ENCODE data around the gene LMO1. TPM values are rescaled to one million over a fixed set of nuclear protein-coding genes. Genes with fewer than 3 reads are reported as not detected.
A peak's percentile ranks its signal among the peaks of the same experiment; 100 is the strongest.

Gene LMO1
- total RNA-seq, 8 experiments from 2014 or later, result 1.1 to 11.7 (median 7.2) TPM; not detected in 2

DNA sequence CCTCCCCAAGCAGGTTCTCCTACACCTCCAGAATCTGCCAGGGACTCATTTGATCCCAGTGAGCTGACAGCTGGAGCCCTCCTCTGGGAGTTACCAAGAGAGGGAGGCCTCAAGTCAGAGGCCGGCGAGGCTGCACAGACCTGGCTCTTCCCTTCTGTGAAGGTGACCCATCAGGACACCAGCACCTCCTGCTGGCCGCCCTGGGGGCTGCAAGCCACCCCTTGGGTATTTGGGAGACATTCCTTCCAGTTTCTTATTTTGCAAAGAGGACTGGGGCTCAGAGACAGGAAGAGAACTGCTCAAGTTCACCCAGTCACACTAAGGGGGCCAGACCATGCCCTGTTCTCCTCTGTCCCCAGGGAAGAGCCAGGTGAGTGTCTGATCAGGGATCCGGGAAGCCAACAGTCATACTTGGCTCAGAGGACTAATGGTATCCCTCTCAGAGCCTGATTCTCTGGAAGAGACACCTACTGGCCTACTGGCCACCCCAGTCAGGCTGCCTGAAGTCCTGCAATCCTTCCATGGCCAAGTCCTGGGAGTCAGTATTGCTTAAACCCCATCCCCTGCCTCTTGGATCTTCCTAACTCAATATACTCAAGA is 54.4 kb downstream of the LMO1 start:
- ATAC-seq (replicated peaks in 6 of 8), result peak in 1 of 8 experiments; percentile 44
- Histone ChIP-seq H3K27ac (no peak overlapping the region), H3K4me1 (replicated peaks in 1 of 2) (peaks cover 15 to 17% of the 10 kb centered on the region in 2 donors), H3K4me3 (no peak overlapping the region)
- in situ Hi-C loops (cut with MboI; ENCODE audit: low pct_unique_long_range_greater_than_20kb in 2 of 9, low sequenced_read_pairs in 9 of 9, unreplicated experiment in 9 of 9), result no loop called here
- WGBS, 10 experiments, result 0 to 100% (median 37%) methylated on average over 1 to 3 of the region's 4 CpGs; no CpG with 5 or more reads in 4 of the 10 experiments

DNA sequence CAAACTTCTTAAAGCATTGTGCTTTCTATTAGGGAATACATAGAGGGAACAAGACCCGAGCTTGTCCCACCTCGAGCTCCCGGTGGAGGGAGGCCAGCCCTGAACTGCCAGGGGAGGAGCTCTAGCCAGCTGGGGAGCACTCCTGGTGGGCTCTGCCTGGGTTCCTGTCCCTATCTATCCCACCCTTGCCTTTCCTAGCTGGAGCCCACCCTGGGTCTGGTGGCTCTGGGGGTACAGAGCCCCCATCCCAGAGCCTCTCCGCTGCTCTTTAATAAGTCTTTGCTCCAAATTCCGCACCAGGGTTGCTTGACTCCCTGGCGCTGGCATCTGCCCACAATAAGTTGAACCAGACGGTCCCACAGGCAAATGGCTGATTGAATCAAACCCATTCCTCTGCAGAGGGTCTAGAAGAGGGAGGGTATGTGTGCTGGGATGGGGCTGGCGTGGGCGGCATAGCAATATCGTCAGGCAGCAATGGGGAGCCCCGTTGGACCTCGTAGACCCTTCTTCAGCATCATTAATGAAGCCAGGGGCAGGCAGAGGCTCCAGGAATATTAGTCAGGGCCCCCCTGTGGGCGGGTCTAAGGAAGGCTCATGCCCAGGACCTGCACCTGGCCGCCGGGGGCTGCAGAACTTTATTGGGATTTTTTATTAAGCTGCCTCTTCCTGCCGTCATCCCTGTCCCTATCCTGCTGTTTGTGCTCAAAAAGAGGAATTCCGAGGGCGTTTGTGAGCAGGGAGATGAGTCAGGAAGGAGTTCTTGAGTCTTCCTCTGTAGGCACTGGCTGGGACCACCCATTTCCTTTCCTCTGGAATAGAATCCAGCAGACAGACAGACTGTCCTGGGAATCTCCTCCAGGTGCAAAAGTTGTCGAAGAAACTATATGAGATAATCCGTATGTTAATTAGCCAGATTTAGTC is 56.3 kb downstream of the LMO1 start:
- WGBS, 10 experiments, result 0 to 100% (median 41%) methylated on average over 2 to 15 of the region's 20 CpGs; no CpG with 5 or more reads in 2 of the 10 experiments
- H3K27ac ChIP-seq, result peak overlapping the region in 1 of 2 donors; percentile 41
- H3K4me1 ChIP-seq (replicated peaks in 1 of 2), result peaks cover 15 to 17% of the 10 kb centered on the region in 2 donors
- H3K4me3 ChIP-seq, result no peak overlapping the region
- ATAC-seq (replicated peaks in 6 of 8), result peak in 3 of 8 experiments; percentile 15 to 18 (median 18)
- in situ Hi-C loops (cut with MboI; ENCODE audit: low pct_unique_long_range_greater_than_20kb in 2 of 9, low sequenced_read_pairs in 9 of 9, unreplicated experiment in 9 of 9), result no loop called here

DNA sequence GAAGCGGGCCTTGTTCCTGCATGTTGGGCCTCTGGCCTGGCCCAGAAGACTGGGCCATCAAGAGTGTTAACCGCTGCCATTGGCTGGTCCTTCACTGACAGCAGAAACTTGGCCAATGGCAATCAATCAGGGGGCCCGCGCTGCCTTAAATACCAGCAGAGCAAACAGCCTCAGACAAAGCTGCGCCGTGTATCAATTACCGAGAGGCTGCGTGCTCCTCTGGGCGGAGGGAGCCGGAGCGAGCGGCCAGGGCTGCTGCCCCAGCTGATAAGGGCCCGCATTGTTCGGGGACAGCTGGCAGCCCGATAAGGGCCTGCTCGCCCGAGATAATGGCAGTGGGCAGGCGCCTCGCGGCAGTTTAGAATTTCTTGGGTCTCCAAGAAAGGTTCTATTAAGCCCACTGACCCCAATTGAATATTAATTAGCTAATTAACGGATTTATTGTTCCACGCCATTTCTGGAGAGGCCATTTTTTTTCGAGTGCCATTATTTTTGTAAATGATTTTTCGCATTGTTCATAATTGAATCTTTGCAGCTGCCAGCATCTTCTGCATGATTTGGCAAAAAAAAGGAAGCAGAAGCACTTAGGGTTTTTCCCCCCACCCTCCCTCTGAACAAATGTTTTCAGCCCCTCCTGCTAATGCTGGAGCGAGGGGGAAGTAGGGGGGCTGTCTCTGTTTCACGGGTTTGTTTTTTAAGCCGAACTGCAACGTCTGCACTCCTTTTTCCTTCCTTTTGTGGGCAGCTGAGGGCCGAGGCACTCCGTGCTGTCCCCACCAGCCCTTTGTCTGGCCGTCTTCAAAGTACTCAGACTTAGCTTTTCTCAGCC is 57.2 kb downstream of the LMO1 start:
- Histone ChIP-seq H3K4me1 (replicated peaks in 1 of 2) (peaks cover 15 to 17% of the 10 kb centered on the region in 2 donors), H3K27ac (peak overlapping the region in 1 of 2 donors; percentile 41), H3K4me3 (no peak overlapping the region)
- in situ Hi-C loops (cut with MboI; ENCODE audit: low pct_unique_long_range_greater_than_20kb in 2 of 9, low sequenced_read_pairs in 9 of 9, unreplicated experiment in 9 of 9), result no loop called here
- peak in 5 of 8 experiments; percentile 90 to 95 (median 93) for ATAC-seq (replicated peaks in 6 of 8)
- 28 to 75% (median 60%) methylated on average over 1 to 21 of the region's 31 CpGs; no CpG with 5 or more reads in 3 of the 10 experiments for WGBS, 10 experiments

DNA sequence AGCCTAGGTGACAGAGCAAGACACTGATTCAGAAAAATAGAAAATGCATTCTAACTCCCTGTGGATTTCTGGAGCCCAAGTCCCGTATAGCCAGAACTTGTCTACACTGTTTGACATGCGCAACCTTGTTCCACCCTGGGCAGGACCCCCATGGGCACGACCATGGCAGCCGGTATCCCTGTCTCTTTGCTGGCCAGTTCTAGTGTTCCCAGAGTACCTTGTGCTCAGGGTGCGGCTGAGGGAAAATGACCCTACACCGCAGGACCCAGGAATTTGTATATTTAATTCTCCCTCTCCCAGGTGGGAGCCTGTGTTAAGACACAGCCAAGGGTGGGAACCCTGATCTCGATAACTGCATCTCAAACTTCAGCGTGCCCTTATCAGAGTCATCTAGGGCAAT is 58.1 kb downstream of the LMO1 start:
- in situ Hi-C loops (cut with MboI; ENCODE audit: low pct_unique_long_range_greater_than_20kb in 2 of 9, low sequenced_read_pairs in 9 of 9, unreplicated experiment in 9 of 9), result no loop called here

DNA sequence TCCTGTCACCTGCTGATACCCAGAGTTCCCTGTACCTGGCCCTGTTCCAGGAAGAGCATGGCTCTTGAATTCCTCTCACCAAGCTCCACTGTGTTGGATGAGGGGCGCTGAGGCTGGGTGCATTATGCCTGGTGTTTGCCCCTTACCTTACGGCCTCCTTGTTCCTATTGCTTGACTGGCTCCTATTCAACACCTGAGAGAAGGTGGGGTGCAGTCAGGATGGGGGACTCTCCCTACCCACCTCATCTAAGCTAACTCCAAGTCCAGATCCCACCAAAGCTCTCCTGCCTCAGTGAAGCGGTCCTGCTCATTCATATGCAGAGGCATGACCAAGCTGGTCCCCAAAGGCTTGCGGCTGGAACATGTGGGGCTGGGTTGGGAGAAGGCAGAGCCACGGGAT is 59.1 kb downstream of the LMO1 start:
- 0 to 100% (median 69%) methylated on average over 1 to 3 of the region's 5 CpGs; no CpG with 5 or more reads in 6 of the 10 experiments for WGBS, 10 experiments
- ATAC-seq (replicated peaks in 6 of 8), result no peak
- no peak overlapping the region for H3K27ac ChIP-seq
- H3K4me1 ChIP-seq (replicated peaks in 1 of 2), result peaks cover 15 to 17% of the 10 kb centered on the region in 2 donors
- in situ Hi-C loops (cut with MboI; ENCODE audit: low pct_unique_long_range_greater_than_20kb in 2 of 9, low sequenced_read_pairs in 9 of 9, unreplicated experiment in 9 of 9), result no loop called here
- H3K4me3 ChIP-seq, result no peak overlapping the region

More for the DNA sequence above, 58.1 kb downstream of the LMO1 start:
- Histone ChIP-seq H3K4me3 (no peak overlapping the region), H3K4me1 (replicated peaks in 1 of 2) (peaks cover 15 to 17% of the 10 kb centered on the region in 2 donors), H3K27ac (no peak overlapping the region)
- no peak for ATAC-seq (replicated peaks in 6 of 8)
- 50 to 100% (median 98%) methylated on average over 1 to 4 of the region's 8 CpGs; no CpG with 5 or more reads in 4 of the 10 experiments for WGBS, 10 experiments

DNA sequence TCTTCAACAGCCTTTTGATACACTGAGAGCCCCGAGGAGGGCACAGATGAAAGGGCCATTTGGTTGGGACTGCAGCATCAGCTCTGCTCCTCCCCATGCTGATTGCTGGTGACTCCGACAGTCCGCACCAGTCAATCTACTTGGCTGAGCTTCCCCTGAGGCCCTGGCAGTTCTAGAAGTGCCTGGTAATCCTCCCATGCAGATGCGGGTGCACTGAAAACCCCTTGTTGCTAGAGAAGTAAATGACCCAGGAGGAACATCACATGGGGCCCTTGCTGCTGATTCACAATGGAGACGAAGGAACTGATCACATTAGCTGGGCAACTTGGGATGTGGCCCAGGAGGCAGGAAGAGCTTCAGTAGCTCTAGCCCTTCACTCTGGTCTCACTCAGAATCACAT is 59.7 kb downstream of the LMO1 start:
- in situ Hi-C loops (cut with MboI; ENCODE audit: low pct_unique_long_range_greater_than_20kb in 2 of 9, low sequenced_read_pairs in 9 of 9, unreplicated experiment in 9 of 9), result no loop called here

DNA sequence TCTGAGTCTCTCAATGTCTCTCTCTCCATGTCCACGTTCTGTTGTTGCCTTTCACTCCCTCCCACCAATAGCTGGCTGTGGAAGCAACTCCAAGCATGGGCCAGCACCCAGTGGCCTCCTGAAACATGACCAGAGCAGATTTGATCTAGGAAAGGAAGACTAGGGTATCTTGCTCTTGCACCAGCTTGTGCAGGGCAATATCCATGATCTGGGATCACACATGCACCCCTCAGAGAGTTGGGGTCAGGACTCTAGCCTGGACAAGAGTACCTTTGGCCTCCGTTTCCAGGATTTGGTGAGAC is 60.3 kb downstream of the LMO1 start:
- in situ Hi-C loops (cut with MboI; ENCODE audit: low pct_unique_long_range_greater_than_20kb in 2 of 9, low sequenced_read_pairs in 9 of 9, unreplicated experiment in 9 of 9), result no loop called here
- no peak for ATAC-seq (replicated peaks in 6 of 8)
- H3K27ac ChIP-seq, result no peak overlapping the region
- H3K4me1 ChIP-seq (replicated peaks in 1 of 2), result peaks cover 15 to 17% of the 10 kb centered on the region in 2 donors
- WGBS, 10 experiments, result 0 to 83% (median 40%) methylated on average over 1 to 2 of the region's 2 CpGs; no CpG with 5 or more reads in 5 of the 10 experiments
- H3K4me3 ChIP-seq, result no peak overlapping the region

More for the DNA sequence above, 59.7 kb downstream of the LMO1 start:
- no peak overlapping the region for H3K4me3 ChIP-seq
- H3K27ac ChIP-seq, result no peak overlapping the region
- peaks cover 15 to 17% of the 10 kb centered on the region in 2 donors for H3K4me1 ChIP-seq (replicated peaks in 1 of 2)
- 42 to 100% (median 55%) methylated on average over 1 to 2 of the region's 5 CpGs; no CpG with 5 or more reads in 4 of the 10 experiments for WGBS, 10 experiments
- no peak for ATAC-seq (replicated peaks in 6 of 8)

DNA sequence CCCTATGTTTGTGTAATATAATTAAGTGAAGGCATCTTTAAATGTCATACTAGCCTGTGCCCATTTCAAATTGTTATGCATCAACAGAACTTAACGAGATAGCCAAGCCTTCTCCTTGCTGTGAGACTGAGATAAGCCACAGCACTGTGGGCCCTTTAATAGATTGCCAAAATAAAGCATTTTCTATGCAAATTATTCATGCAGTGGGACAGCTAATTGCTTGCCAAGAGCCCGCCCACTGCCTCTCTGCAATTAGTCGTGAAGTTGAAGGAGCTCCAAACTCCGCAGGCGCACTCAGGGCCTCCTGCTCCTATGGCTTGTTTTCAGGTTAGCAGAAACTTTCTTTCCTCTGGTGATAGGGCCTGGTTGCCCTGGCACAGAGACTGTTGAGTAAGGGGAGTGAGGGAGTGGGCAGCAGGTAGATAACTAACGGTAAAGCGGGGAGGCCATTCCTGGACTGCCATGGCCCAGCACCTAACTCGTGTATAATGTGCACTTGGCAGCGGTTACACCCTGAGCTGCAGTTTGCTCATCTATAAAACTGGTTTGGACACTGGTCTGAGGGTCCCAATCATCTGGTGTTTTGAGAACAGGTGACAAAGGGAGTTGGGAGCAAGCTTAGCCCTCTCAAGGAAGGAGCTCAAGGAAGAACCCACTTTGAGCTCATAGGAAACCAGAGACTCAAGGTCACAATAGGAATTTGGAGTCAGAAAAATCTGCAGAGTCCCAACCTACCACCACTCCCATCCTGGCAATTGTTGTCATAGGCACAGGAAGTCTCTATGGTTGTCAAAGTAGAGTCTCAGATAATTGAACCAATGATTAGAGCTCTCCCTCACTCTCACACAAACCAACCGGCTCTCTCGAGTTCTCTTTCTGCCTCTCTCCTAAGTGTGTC is 60.9 kb downstream of the LMO1 start:
- ATAC-seq (replicated peaks in 6 of 8), result no peak
- Histone ChIP-seq H3K4me1 (replicated peaks in 1 of 2) (peaks cover 15 to 17% of the 10 kb centered on the region in 2 donors), H3K27ac (no peak overlapping the region), H3K4me3 (no peak overlapping the region)
- WGBS, 10 experiments, result 10 to 99% (median 83%) methylated on average over 1 to 10 of the region's 11 CpGs; no CpG with 5 or more reads in 3 of the 10 experiments
- in situ Hi-C loops (cut with MboI; ENCODE audit: low pct_unique_long_range_greater_than_20kb in 2 of 9, low sequenced_read_pairs in 9 of 9, unreplicated experiment in 9 of 9), result no loop called here

DNA sequence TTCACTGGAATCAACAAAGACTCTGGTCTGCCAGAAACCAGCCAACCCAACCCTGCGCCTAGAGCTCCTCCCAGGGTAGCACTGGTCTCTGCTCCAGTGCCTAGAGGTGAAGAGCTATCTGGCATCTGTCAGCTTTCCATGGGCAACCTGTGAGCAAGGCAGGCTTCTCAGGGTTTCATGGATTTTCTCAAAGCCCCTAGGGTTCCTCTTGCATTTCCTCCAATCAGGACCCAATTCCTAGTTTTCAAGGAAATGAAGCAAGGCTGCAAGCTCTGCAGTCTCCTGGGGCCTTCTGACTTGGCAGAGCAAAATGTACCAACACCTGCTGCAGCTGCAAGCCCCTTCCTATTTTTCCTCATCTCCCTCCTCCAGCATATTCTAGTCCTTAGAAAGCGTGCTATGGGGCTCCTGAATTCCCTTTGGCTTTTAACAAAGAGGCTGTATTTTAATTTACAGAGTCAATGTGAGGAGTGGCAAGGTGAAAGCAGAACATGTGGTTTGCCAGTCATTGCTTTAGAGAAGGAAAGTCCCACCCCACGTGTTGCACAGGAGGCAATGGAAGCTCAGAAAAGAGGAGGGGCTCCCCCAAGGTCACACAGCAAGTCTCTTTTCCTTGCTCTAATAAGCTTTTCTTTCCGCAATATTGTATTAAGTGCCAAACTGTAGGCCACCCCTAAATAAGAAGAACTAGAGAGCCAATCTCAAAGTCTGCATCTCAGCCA is 61.9 kb downstream of the LMO1 start:
- Histone ChIP-seq H3K27ac (no peak overlapping the region), H3K4me3 (no peak overlapping the region), H3K4me1 (replicated peaks in 1 of 2) (peaks cover 10 to 12% of the 10 kb centered on the region in 2 donors)
- ATAC-seq (replicated peaks in 6 of 8), result no peak
- WGBS, 10 experiments, result 17 to 71% (median 43%) methylated on average over 1 to 3 of the region's 4 CpGs; no CpG with 5 or more reads in 2 of the 10 experiments
- in situ Hi-C loops (cut with MboI; ENCODE audit: low pct_unique_long_range_greater_than_20kb in 2 of 9, low sequenced_read_pairs in 9 of 9, unreplicated experiment in 9 of 9), result no loop called here

DNA sequence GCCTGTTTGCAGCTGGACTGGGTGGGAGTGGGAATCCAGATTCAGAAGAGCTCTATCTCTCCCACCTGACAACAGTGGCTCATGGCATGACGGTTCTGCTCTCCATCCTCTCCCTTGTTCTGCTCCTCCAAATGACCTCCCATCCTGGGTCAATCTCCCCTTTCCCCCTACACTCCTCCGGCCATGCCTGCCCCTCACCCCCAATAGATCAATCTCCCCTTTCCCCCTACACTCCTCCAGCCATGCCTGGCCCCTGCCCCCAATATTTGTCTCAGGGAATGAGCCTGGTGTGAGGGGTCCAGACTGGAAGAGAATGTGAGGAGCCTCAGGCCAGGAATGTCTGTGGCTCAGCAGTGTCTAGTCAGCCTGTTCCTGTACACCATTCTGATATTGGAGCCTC is 64.0 kb downstream of the LMO1 start:
- H3K4me1 ChIP-seq (replicated peaks in 1 of 2), result no peaks in the 10 kb centered on the region
- WGBS, 10 experiments, result 100% methylated on average over 1 of the region's 2 CpGs; no CpG with 5 or more reads in 9 of the 10 experiments
- no peak overlapping the region for H3K4me3 ChIP-seq
- ATAC-seq (replicated peaks in 6 of 8), result no peak
- H3K27ac ChIP-seq, result no peak overlapping the region
- in situ Hi-C loops (cut with MboI; ENCODE audit: low pct_unique_long_range_greater_than_20kb in 2 of 9, low sequenced_read_pairs in 9 of 9, unreplicated experiment in 9 of 9), result loop anchor here in 1 of 9 experiments (25.0 kb wide), 1 partner anchor 363 kb away; no protein-coding TSS in a partner anchor

DNA sequence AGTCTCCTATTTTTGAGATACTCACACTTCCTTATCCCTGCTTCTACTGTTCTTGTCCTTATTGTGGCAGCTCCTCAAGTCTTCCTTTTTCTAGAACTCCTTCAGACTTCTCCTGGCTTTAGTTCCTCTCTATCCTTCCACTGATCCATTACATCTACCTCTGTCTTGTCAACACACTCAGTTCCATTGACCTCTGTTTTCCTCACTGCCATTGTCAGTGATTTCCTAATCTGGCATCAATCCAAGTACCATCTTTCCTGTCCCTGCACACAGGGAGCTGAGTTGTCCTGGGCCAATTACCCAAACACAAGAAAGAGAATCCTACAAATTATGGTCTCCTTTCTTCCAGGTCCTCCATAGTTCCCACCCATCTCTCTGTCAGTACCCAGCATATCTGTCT is 66.9 kb downstream of the LMO1 start:
- H3K4me3 ChIP-seq, result no peak overlapping the region
- in situ Hi-C loops (cut with MboI; ENCODE audit: low pct_unique_long_range_greater_than_20kb in 2 of 9, low sequenced_read_pairs in 9 of 9, unreplicated experiment in 9 of 9), result loop anchor here in 1 of 9 experiments (25.0 kb wide), 1 partner anchor 366 kb away; no protein-coding TSS in a partner anchor
- peaks cover 0 to 2% of the 10 kb centered on the region in 2 donors for H3K4me1 ChIP-seq (replicated peaks in 1 of 2)
- no peak overlapping the region for H3K27ac ChIP-seq
- ATAC-seq (replicated peaks in 6 of 8), result no peak

All from motor neuron (in vitro differentiated cells).